SK-N-SH treated with all-trans-retinoic acid at 6 μM for 48 hours (cell line): ENCODE results near the gene TOX4.

Experiments
- ATAC-seq: fragments of 200-7000 bp; cut with Tn5 transposase; 3 replicates; pipeline ENCODE4 v1.9.1; 2020; ENCODE audit warnings: mild to moderate bottlenecking, moderate library complexity
- ARNTL ChIP-seq: fragments of 450-650 bp; formaldehyde crosslinking; IDR thresholded peaks from 2 replicates; pipeline ENCODE4 v1.5.0; 2020; ENCODE audit warnings: low read depth, mild to moderate bottlenecking, moderate library complexity, borderline replicate concordance
- BACH2 ChIP-seq: fragments of 250-450 bp; sonication (Bioruptor Pico); IDR thresholded peaks from 2 replicates; pipeline ENCODE4 v1.9.0; 2021; ENCODE audit warnings: mild to moderate bottlenecking, borderline replicate concordance
- CREB5 ChIP-seq: fragments of 250-450 bp; sonication (Bioruptor Pico); IDR thresholded peaks from 2 replicates; pipeline ENCODE4 v1.5.1; 2020; ENCODE audit warnings: low read depth, mild to moderate bottlenecking, moderate library complexity
- CSRNP3 ChIP-seq: fragments of 250-450 bp; sonication (Bioruptor Pico); IDR thresholded peaks from 2 replicates; pipeline ENCODE4 v1.5.1; 2021; ENCODE audit warnings: mild to moderate bottlenecking, moderate library complexity
- ESRRG ChIP-seq: fragments of 250-450 bp; sonication (Bioruptor Pico); IDR thresholded peaks from 2 replicates; pipeline ENCODE4 v1.6.1; 2021; ENCODE audit warnings: mild to moderate bottlenecking
- GLIS3 ChIP-seq: fragments of 250-450 bp; sonication (Bioruptor Pico); IDR thresholded peaks from 2 replicates; pipeline ENCODE4 v1.5.0; 2020; ENCODE audit warnings: mild to moderate bottlenecking, moderate library complexity
- ISL1 ChIP-seq: fragments of 250-450 bp; sonication (Bioruptor Pico); IDR thresholded peaks from 2 replicates; pipeline ENCODE4 v2.1.2; 2022; ENCODE audit warnings: mild to moderate bottlenecking, moderate library complexity
- OSR1 ChIP-seq: fragments of 250-450 bp; sonication (Bioruptor Pico); IDR thresholded peaks from 2 replicates; pipeline ENCODE4 v1.8.0; 2022; ENCODE audit warnings: moderate library complexity, mild to moderate bottlenecking, inconsistent platforms
- PATZ1 ChIP-seq: fragments of 250-450 bp; sonication (Bioruptor Pico); IDR thresholded peaks from 2 replicates; pipeline ENCODE4 v1.8.0; 2020; ENCODE audit warnings: mild to moderate bottlenecking, moderate library complexity, borderline replicate concordance
- PPARA ChIP-seq: fragments of 250-450 bp; sonication (Bioruptor Pico); IDR thresholded peaks from 2 replicates; pipeline ENCODE4 v1.5.0; 2020; ENCODE audit warnings: mild to moderate bottlenecking, borderline replicate concordance
- RARB ChIP-seq: fragments of 250-450 bp; sonication (Bioruptor Pico); IDR thresholded peaks from 2 replicates; pipeline ENCODE4 v1.8.0; 2021; ENCODE audit warnings: mild to moderate bottlenecking, moderate library complexity
- SNAI2 ChIP-seq: fragments of 250-450 bp; sonication (Bioruptor Pico); IDR thresholded peaks from 2 replicates; pipeline ENCODE4 v1.5.0; 2020; ENCODE audit warnings: mild to moderate bottlenecking, moderate library complexity
- TCF4 ChIP-seq: fragments of 250-450 bp; sonication (Bioruptor Pico); IDR thresholded peaks from 2 replicates; pipeline ENCODE4 v1.8.0; 2021; ENCODE audit warnings: mild to moderate bottlenecking, moderate library complexity, borderline replicate concordance
- ZC3H10 ChIP-seq: fragments of 250-450 bp; sonication (Bioruptor Pico); IDR thresholded peaks from 2 replicates; pipeline ENCODE4 v1.5.1; 2021; ENCODE audit warnings: mild to moderate bottlenecking, moderate library complexity
- ZFP3 ChIP-seq: fragments of 250-450 bp; sonication (Bioruptor Pico); IDR thresholded peaks from 2 replicates; pipeline ENCODE4 v1.5.0; 2020; ENCODE audit warnings: mild to moderate bottlenecking, moderate library complexity
- ZFP30 ChIP-seq: fragments of 450-650 bp; formaldehyde crosslinking; IDR thresholded peaks from 2 replicates; pipeline ENCODE4 v1.5.0; 2022; ENCODE audit warnings: mild to moderate bottlenecking, moderate library complexity
- ZNF565 ChIP-seq: fragments of 450-650 bp; formaldehyde crosslinking; conservative IDR thresholded peaks from 2 replicates; pipeline ENCODE4 v1.5.0; 2020; ENCODE audit warnings: low read depth, mild to moderate bottlenecking, moderate library complexity
- ZNF70 ChIP-seq: fragments of 450-650 bp; formaldehyde crosslinking; IDR thresholded peaks from 2 replicates; pipeline ENCODE4 v1.5.0; 2020; ENCODE audit warnings: mild to moderate bottlenecking, moderate library complexity
- TF ChIP-seq, protein P1 (sequence below): fragments of 250-450 bp; sonication (Bioruptor Pico); IDR thresholded peaks from 2 replicates; pipeline ENCODE4 v1.8.0; 2021; ENCODE audit warnings: low read depth, mild to moderate bottlenecking, moderate library complexity, borderline replicate concordance
- TF ChIP-seq, protein P2 (sequence below): fragments of 250-450 bp; sonication (Bioruptor Pico); IDR thresholded peaks from 2 replicates; pipeline ENCODE4 v1.5.0; 2020; ENCODE audit warnings: mild to moderate bottlenecking, moderate library complexity

TOX4 gene

GRCh38 chr14:21526672-21527317 is 49.8 kb downstream of the TOX4 start:
- TF ChIP-seq PPARA (CRISPR knock-in tag) (no peak), SNAI2 (no peak), ZC3H10 (CRISPR knock-in tag) (no peak), CREB5 (no peak), ZFP3 (CRISPR knock-in tag) (no peak), GLIS3 (CRISPR knock-in tag) (no peak), ESRRG (CRISPR knock-in tag) (no peak)
- no peak for ATAC-seq

DNA sequence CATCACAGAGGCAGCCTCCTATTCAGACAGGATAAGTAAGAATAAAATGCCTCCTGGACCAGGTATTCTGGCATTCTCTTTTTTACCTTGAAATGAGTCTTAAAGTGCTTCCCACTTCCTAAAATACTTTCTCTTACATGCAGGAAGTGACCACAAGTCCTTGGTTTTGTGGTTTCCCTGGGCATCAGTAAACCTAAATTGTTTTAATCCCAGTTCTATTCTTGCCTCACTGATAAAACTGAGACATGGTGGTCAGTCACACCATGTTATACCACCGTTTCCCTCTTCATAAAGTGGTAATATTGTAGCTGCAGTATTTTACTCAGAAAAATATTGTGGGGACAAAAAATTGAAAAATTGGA is 50.3 kb downstream of the TOX4 start:
- no peak for ATAC-seq
- TF ChIP-seq, protein P1, sequence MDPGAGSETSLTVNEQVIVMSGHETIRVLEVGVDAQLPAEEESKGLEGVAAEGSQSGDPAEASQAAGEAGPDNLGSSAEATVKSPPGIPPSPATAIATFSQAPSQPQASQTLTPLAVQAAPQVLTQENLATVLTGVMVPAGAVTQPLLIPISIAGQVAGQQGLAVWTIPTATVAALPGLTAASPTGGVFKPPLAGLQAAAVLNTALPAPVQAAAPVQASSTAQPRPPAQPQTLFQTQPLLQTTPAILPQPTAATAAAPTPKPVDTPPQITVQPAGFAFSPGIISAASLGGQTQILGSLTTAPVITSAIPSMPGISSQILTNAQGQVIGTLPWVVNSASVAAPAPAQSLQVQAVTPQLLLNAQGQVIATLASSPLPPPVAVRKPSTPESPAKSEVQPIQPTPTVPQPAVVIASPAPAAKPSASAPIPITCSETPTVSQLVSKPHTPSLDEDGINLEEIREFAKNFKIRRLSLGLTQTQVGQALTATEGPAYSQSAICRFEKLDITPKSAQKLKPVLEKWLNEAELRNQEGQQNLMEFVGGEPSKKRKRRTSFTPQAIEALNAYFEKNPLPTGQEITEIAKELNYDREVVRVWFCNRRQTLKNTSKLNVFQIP (CRISPR knock-in tag), result no peak
- TF ChIP-seq TCF4 (CRISPR knock-in tag) (no peak), ZNF565 (CRISPR knock-in tag) (no peak), ZNF70 (CRISPR knock-in tag) (no peak), SNAI2 (no peak), ZFP30 (CRISPR knock-in tag) (no peak), ZC3H10 (CRISPR knock-in tag) (no peak), PATZ1 (CRISPR knock-in tag) (no peak), ESRRG (CRISPR knock-in tag) (no peak), ZFP3 (CRISPR knock-in tag) (no peak), BACH2 (CRISPR knock-in tag) (no peak), GLIS3 (CRISPR knock-in tag) (no peak), CSRNP3 (CRISPR knock-in tag) (no peak), OSR1 (CRISPR knock-in tag) (no peak), RARB (CRISPR knock-in tag) (no peak)
- TF ChIP-seq, protein P2, sequence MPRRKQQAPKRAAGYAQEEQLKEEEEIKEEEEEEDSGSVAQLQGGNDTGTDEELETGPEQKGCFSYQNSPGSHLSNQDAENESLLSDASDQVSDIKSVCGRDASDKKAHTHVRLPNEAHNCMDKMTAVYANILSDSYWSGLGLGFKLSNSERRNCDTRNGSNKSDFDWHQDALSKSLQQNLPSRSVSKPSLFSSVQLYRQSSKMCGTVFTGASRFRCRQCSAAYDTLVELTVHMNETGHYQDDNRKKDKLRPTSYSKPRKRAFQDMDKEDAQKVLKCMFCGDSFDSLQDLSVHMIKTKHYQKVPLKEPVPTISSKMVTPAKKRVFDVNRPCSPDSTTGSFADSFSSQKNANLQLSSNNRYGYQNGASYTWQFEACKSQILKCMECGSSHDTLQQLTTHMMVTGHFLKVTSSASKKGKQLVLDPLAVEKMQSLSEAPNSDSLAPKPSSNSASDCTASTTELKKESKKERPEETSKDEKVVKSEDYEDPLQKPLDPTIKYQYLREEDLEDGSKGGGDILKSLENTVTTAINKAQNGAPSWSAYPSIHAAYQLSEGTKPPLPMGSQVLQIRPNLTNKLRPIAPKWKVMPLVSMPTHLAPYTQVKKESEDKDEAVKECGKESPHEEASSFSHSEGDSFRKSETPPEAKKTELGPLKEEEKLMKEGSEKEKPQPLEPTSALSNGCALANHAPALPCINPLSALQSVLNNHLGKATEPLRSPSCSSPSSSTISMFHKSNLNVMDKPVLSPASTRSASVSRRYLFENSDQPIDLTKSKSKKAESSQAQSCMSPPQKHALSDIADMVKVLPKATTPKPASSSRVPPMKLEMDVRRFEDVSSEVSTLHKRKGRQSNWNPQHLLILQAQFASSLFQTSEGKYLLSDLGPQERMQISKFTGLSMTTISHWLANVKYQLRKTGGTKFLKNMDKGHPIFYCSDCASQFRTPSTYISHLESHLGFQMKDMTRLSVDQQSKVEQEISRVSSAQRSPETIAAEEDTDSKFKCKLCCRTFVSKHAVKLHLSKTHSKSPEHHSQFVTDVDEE (CRISPR knock-in tag), result no peak

GRCh38 chr14:21528381-21529348 is 51.7 kb downstream of the TOX4 start:
- ATAC-seq, result no peak
- TF ChIP-seq CREB5, result no peak
- no peak for TF ChIP-seq ARNTL
- no peak for TF ChIP-seq PPARA (CRISPR knock-in tag)
- no peak for TF ChIP-seq PATZ1 (CRISPR knock-in tag)
- TF ChIP-seq ISL1 (CRISPR knock-in tag), result peak; percentile 57
- TF ChIP-seq, protein P2 (CRISPR knock-in tag), result no peak
- TF ChIP-seq OSR1 (CRISPR knock-in tag), result no peak
